Measurements from ENCODE around the gene GTF3C2. TPM values are rescaled to one million over a fixed set of nuclear protein-coding genes. Genes with fewer than 3 reads are reported as not detected.

Gene GTF3C2
- total RNA-seq, 1 experiment from 2014 or later = 109 TPM

DNA sequence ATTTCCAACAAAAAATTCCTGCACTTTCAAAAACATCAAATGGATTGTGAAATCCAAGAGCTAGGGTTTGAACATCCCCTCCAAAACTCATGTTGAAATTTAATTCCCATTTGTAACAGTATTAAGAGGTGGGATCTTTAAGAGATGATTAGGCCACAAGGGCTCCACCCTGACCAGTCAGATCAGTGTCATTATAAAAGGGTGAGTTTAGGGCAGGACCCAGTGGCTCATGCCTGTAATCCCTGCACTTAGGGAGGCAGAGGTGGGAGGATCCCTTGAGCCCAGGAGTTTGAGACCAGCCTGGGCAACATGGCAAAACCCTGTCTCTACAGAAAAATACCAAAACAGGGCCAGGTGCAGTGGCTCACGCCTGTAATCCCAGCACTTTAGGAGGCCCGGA is 8.9 kb downstream of the GTF3C2 start:
- no peak overlapping the region for H3T11ph ChIP-seq (ENCODE audit: low read length)
- no peak overlapping the region for H4K8ac ChIP-seq (replicated peaks; ENCODE audit: insufficient read length, low read depth, low read length)
- no peak overlapping the region for H4K91ac ChIP-seq (ENCODE audit: insufficient read length, low read depth, low read length)
- H3K14ac ChIP-seq (ENCODE audit: insufficient read depth, low read length) = no peak overlapping the region
- no peak overlapping the region for H3K4ac ChIP-seq (ENCODE audit: low read depth, low read length)
- no peak overlapping the region for H2BK5ac ChIP-seq (ENCODE audit: insufficient read length, low read length)
- peaks cover 39% of the 10 kb centered on the region; the same call in 1 of the 2 replicates for H3K79me2 ChIP-seq (ENCODE audit: insufficient read depth, low read length)
- no peak overlapping the region for H3K23ac ChIP-seq (ENCODE audit: insufficient read length, low read depth, low read length)
- no peaks in the 10 kb centered on the region for H3K4me1 ChIP-seq (ENCODE audit: insufficient read depth, low read length)
- DNase-seq = no peak
- no peak overlapping the region for H3K9ac ChIP-seq (ENCODE audit: extremely low read depth, insufficient read length, low read length)
- H2AK5ac ChIP-seq (ENCODE audit: insufficient read length, low read length) = no peak overlapping the region
- peaks cover 4% of the 10 kb centered on the region for H4K20me1 ChIP-seq (ENCODE audit: control insufficient read depth, insufficient read depth, insufficient read length)
- no peaks in the 10 kb centered on the region for H3K27me3 Mint-ChIP-seq (ENCODE audit: low read depth)
- H3K18ac ChIP-seq (ENCODE audit: insufficient read length, low read depth, low read length) = no peak overlapping the region
- H2AFZ ChIP-seq (ENCODE audit: low read length) = no peak overlapping the region
- no peaks in the 10 kb centered on the region for H3K9me3 ChIP-seq (ENCODE audit: control insufficient read depth, low read depth, low read length)
- WGBS (ENCODE audit: extremely low coverage, insufficient read length, low lambda C conversion rate) = no CpG with 5 or more reads among the region's 2 CpGs
- no peak overlapping the region for H2BK12ac ChIP-seq (ENCODE audit: insufficient read length, low read depth, low read length)
- H3K23me2 ChIP-seq (ENCODE audit: insufficient read length, low read depth, low read length, poor library complexity, severe bottlenecking) = no peaks in the 10 kb centered on the region
- no peaks in the 10 kb centered on the region for H3K9me3 Mint-ChIP-seq
- H3K27ac ChIP-seq (ENCODE audit: insufficient read length, low read depth, low read length) = no peak overlapping the region
- no peak overlapping the region for H2BK20ac ChIP-seq (ENCODE audit: low read depth, low read length, poor library complexity, severe bottlenecking)
- no peaks in the 10 kb centered on the region for H3K27me3 ChIP-seq (ENCODE audit: insufficient read depth, low read length)
- 0 out of 7 replicates have a peak overlapping the region, but pooled peaks of 1 of the 3 experiments have one; percentile 32 for H3K27ac Mint-ChIP-seq
- no peak overlapping the region for H2BK15ac ChIP-seq (ENCODE audit: low read depth, low read length)
- H3K4me2 ChIP-seq (ENCODE audit: insufficient read depth, insufficient read length, low read length) = no peak overlapping the region
- TF ChIP-seq CTCF (conservative IDR thresholded peaks at IDR 0.05) = no peak
- H3K36me3 Mint-ChIP-seq (ENCODE audit: insufficient read depth in 1 of 3, low read depth in 3 of 3) = peaks cover 12 to 41% (median 22%) of the 10 kb centered on the region in 3 experiments; a peak in 6 of 7 replicates
- peaks cover 0 to 8% of the 10 kb centered on the region in 2 experiments; a peak in 3 of 4 replicates for H3K4me1 Mint-ChIP-seq
- H4K5ac ChIP-seq (ENCODE audit: insufficient read length, low read depth, low read length) = no peak overlapping the region
- H3K56ac ChIP-seq (ENCODE audit: insufficient read length, low read depth, low read length) = no peak overlapping the region
- no peak overlapping the region for H2BK120ac ChIP-seq (ENCODE audit: low read depth, low read length, poor library complexity, severe bottlenecking)
- no peak overlapping the region for H3K4me3 Mint-ChIP-seq
- H3K79me1 ChIP-seq (ENCODE audit: insufficient read depth, low read depth, low read length, poor library complexity, severe bottlenecking) = peaks cover 5% of the 10 kb centered on the region
